Left renal pelvis (tissue), 4 donors: ENCODE measurements around the gene SORT1. TPM values are rescaled to one million over a fixed set of nuclear protein-coding genes. Genes with fewer than 3 reads are reported as not detected.

Source experiments
- DNase-seq, 4 donors: peaks; one replicate each; pipeline ENCODE4 v3.0.0-alpha.2; 2013; ENCODE audit warnings: low read depth in 4 of 4, low spot score in 3 of 4
- polyA plus RNA-seq, 4 donors: library from polyadenylated mRNA; unstranded; fragments of 120-200 nt; gene quantifications; one replicate each; pipeline ENCODE4 v1.2.1, GENCODE V29; 2013; ENCODE audit not compliant: insufficient read length in 4 of 4

Gene SORT1
- polyA plus RNA-seq, 4 donors = 25.7 to 63.4 (median 58.9) TPM

- DNase-seq = no peak
Observed at GRCh38 chr1:109265741-109266330, 131.9 kb downstream of the SORT1 start.

DNA sequence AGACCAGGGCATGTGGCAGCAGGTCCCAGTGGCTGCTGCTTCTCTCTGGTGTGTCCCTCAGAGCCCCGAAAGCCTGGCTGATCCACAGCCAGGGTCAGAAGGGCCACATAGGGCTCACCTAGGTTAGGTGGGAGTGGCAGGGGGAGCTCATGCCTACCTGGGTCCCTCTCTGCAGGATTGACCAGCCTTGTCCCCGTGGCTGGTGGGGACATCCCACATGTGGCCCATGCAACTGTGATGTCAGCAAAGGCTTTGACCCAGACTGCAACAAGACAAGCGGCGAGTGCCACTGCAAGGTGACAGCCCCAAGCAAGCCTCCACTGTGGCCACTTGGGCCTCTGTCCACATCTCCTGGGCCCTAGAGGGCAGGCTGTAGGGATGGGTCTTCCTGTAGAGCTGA is 132.7 kb downstream of the SORT1 start:
- DNase-seq = no peak

DNA sequence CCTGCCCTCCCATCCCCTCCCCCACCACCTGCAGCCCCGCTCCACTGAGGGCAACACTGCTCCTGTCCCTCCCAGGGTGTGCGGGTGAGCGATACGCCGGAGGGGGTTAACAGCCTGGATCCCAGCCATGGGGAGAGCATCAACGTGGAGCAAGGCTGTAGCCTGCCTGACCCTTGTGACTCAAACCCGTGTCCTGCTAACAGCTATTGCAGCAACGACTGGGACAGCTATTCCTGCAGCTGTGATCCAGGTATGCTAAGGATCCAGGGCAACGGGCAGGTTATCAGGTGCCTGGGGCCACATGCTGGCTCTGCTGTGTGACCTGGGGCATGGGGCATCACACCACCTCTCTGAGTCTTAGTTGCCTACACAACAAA is 133.4 kb downstream of the SORT1 start:
- DNase-seq = no peak

DNA sequence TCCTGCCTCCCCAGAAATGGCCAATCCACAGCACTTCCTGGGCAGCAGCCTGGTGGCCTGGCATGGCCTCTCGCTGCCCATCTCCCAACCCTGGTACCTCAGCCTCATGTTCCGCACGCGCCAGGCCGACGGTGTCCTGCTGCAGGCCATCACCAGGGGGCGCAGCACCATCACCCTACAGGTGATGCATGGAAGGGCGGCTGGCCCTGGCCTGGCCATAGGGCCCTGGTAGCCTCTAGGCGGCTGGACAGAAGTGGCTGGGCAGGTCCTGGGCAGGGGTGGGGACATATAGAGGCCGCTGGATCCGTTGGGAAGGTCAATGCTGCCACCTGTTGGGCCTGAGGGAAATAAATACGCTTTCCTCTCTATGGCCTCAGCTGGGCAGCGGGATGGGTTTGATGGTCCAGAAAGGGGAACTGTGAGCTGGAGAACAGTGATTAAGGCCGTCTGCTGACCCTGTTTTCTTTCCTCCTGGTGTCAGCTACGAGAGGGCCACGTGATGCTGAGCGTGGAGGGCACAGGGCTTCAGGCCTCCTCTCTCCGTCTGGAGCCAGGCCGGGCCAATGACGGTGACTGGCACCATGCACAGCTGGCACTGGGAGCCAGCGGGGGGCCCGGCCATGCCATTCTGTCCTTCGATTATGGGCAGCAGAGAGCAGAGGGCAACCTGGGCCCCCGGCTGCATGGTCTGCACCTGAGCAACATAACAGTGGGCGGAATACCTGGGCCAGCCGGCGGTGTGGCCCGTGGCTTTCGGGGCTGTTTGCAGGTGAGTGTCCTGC is 133.9 kb downstream of the SORT1 start:
- DNase-seq = no peak

- DNase-seq = no peak
Observed at GRCh38 chr1:109263234-109263596, 134.5 kb downstream of the SORT1 start.

GRCh38 chr1:109262231-109263055 is 135.3 kb downstream of the SORT1 start:
- no peak for DNase-seq

DNA sequence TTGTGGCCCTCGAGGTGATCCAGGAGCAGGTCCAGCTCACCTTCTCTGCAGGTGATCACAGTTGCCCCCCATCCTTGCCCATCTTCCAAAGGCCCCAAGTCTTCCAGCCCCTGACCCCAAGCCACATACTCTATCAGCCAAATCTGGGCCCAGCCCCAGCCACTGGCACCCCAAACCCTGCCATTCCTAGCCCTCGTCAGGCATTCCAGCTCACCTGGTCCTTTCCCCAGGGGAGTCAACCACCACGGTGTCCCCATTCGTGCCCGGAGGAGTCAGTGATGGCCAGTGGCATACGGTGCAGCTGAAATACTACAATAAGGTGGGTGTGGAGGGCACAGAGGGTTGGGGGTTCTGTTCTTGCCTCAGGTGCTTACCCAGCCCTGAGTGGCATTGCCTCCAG is 136.1 kb downstream of the SORT1 start:
- DNase-seq = no peak

- DNase-seq = no peak
Observed at GRCh38 chr1:109261006-109261405, 136.7 kb downstream of the SORT1 start.

DNA sequence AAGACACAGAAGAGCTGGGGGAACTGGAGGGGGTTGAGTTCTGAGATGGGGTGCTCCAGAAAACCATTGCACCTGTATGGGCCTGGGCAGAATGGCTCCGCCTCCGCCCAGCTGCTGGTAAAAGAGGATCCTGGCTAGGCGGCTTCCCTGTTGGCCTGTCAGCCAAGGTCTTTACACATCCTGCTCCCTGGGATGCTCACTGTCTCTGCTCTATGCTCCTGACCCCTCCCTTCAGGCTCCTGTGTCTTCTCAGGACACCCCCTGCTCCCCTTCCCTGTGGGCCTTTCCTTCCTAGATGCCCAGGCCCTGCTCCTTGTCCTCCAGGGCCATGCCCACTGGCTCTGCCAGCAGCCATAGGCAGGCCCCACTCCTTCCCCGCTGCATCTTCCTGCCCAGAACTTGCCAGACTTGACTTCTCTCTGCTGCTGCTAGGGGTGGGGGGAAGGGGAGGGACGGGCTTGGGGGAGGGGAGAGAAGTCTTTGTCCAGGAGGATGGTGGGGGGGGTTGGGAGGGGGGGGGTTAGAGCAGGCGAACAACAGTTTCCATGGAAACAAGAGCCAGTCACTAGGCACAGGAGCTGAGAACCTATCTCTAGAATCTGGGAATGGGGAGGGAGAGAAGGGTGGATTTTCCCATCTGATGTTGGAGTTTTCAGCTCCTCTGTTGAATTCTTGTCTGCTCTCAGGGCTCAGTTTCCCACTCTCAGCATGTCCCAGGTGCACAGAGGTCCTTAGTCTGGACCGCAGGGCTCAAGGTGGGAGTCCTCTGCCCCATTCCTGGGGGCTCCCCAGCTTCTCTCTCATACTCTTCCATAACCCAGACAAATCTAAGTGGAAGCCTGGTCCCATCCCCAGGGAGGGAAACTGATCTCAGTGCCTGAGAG is 137.8 kb downstream of the SORT1 start:
- DNase-seq = no peak

Other genes starting within 250 kb of the SORT1 start
- 100 to 1,000 TPM; 107 to 149 (median 132) TPM for gene SARS1, start 184.0 kb downstream of the SORT1 start, polyA plus RNA-seq
- gene CELSR2, start 148.4 kb downstream of the SORT1 start, polyA plus RNA-seq = 10 to 100 TPM in 3 of 4 donors, 1 to 10 TPM in 1; 5.8 to 39.7 (median 30.7) TPM
- 10 to 100 TPM; 22.3 to 25.5 (median 24.4) TPM for gene PSRC1, start 114.8 kb downstream of the SORT1 start, polyA plus RNA-seq
- gene MYBPHL, start 90.9 kb downstream of the SORT1 start, polyA plus RNA-seq = under 1 TPM in 2 of 4 donors, not detected in 2; 0.23 to 0.32 TPM
- 100 to 1,000 TPM in 2 of 4 donors, 10 to 100 TPM in 2; 70.2 to 119 (median 98.0) TPM for gene PSMA5, start 28.5 kb upstream of the SORT1 start, polyA plus RNA-seq
- gene SYPL2, start 68.6 kb upstream of the SORT1 start, polyA plus RNA-seq = 10 to 100 TPM in 3 of 4 donors, 1 to 10 TPM in 1; 5.3 to 16.4 (median 11.7) TPM
- gene ATXN7L2, start 86.0 kb upstream of the SORT1 start, polyA plus RNA-seq = 10 to 100 TPM in 2 of 4 donors, 1 to 10 TPM in 2; 7.3 to 17.6 (median 12.7) TPM
- gene CYB561D1, start 96.2 kb upstream of the SORT1 start, polyA plus RNA-seq = 1 to 10 TPM; 6.1 to 9.7 (median 8.2) TPM
- 1 to 10 TPM; 8.0 to 9.2 (median 8.7) TPM for gene AMIGO1, start 111.8 kb upstream of the SORT1 start, polyA plus RNA-seq
- 1 to 10 TPM in 2 of 4 donors, under 1 TPM in 2; 0.23 to 1.7 (median 0.76) TPM for gene GPR61, start 142.0 kb upstream of the SORT1 start, polyA plus RNA-seq
- gene GNAI3, start 150.7 kb upstream of the SORT1 start, polyA plus RNA-seq = 10 to 100 TPM; 10.9 to 15.4 (median 12.7) TPM
- gene GNAT2, start 221.7 kb upstream of the SORT1 start, polyA plus RNA-seq = not detected
- gene AMPD2, start 221.9 kb upstream of the SORT1 start, polyA plus RNA-seq = 10 to 100 TPM; 40.7 to 62.4 (median 53.7) TPM